ENCODE measurements around the gene EEF2K.

EEF2K gene

GRCh38 chr16:22320572-22321339 lies 114.7 kb downstream of the EEF2K start:
- DNase-seq: no peak
- in situ Hi-C loops (cut with HindIII; ENCODE audit: low pct_ligation_motif_present, low pct_unique_long_range_greater_than_20kb, low sequenced_read_pairs): no loop called here

- DNase-seq: peak; percentile 83
- in situ Hi-C loops (cut with HindIII; ENCODE audit: low pct_ligation_motif_present, low pct_unique_long_range_greater_than_20kb, low sequenced_read_pairs): no loop called here
Measured at GRCh38 chr16:22321340-22322001, 115.4 kb downstream of the EEF2K start.

- in situ Hi-C loops (cut with HindIII; ENCODE audit: low pct_ligation_motif_present, low pct_unique_long_range_greater_than_20kb, low sequenced_read_pairs): no loop called here
- no peak for DNase-seq
Measured at GRCh38 chr16:22322021-22322471, 116.0 kb downstream of the EEF2K start.

- DNase-seq: no peak
- in situ Hi-C loops (cut with HindIII; ENCODE audit: low pct_ligation_motif_present, low pct_unique_long_range_greater_than_20kb, low sequenced_read_pairs): no loop called here
Measured at GRCh38 chr16:22322741-22323140, 116.7 kb downstream of the EEF2K start.

- in situ Hi-C loops (cut with HindIII; ENCODE audit: low pct_ligation_motif_present, low pct_unique_long_range_greater_than_20kb, low sequenced_read_pairs): no loop called here
- no peak for DNase-seq
Measured at GRCh38 chr16:22323173-22323958, 117.3 kb downstream of the EEF2K start.

GRCh38 chr16:22323959-22324786 lies 118.1 kb downstream of the EEF2K start:
- DNase-seq: no peak
- in situ Hi-C loops (cut with HindIII; ENCODE audit: low pct_ligation_motif_present, low pct_unique_long_range_greater_than_20kb, low sequenced_read_pairs): no loop called here

GRCh38 chr16:22324787-22325597 lies 118.9 kb downstream of the EEF2K start:
- DNase-seq: no peak
- in situ Hi-C loops (cut with HindIII; ENCODE audit: low pct_ligation_motif_present, low pct_unique_long_range_greater_than_20kb, low sequenced_read_pairs): no loop called here

- no peak for DNase-seq
- in situ Hi-C loops (cut with HindIII; ENCODE audit: low pct_ligation_motif_present, low pct_unique_long_range_greater_than_20kb, low sequenced_read_pairs): no loop called here
Measured at GRCh38 chr16:22325598-22326368, 119.7 kb downstream of the EEF2K start.

- no peak for DNase-seq
Measured at GRCh38 chr16:22326369-22326652, 120.2 kb downstream of the EEF2K start.

GRCh38 chr16:22326771-22327445 lies 120.8 kb downstream of the EEF2K start:
- no peak for DNase-seq
- in situ Hi-C loops (cut with HindIII; ENCODE audit: low pct_ligation_motif_present, low pct_unique_long_range_greater_than_20kb, low sequenced_read_pairs): no loop called here

More at GRCh38 chr16:22326369-22326652, 120.2 kb downstream of the EEF2K start:
- in situ Hi-C loops (cut with HindIII; ENCODE audit: low pct_ligation_motif_present, low pct_unique_long_range_greater_than_20kb, low sequenced_read_pairs): no loop called here

- no peak for DNase-seq
- in situ Hi-C loops (cut with HindIII; ENCODE audit: low pct_ligation_motif_present, low pct_unique_long_range_greater_than_20kb, low sequenced_read_pairs): no loop called here
Measured at GRCh38 chr16:22327446-22327775, 121.3 kb downstream of the EEF2K start.

- in situ Hi-C loops (cut with HindIII; ENCODE audit: low pct_ligation_motif_present, low pct_unique_long_range_greater_than_20kb, low sequenced_read_pairs): no loop called here
- DNase-seq: no peak
Measured at GRCh38 chr16:22328081-22328725, 122.1 kb downstream of the EEF2K start.

GRCh38 chr16:22329199-22329695 lies 123.2 kb downstream of the EEF2K start:
- no peak for DNase-seq
- in situ Hi-C loops (cut with HindIII; ENCODE audit: low pct_ligation_motif_present, low pct_unique_long_range_greater_than_20kb, low sequenced_read_pairs): no loop called here

- in situ Hi-C loops (cut with HindIII; ENCODE audit: low pct_ligation_motif_present, low pct_unique_long_range_greater_than_20kb, low sequenced_read_pairs): no loop called here
Measured at GRCh38 chr16:22330326-22330725, 124.2 kb downstream of the EEF2K start.

GRCh38 chr16:22333457-22333994 lies 127.4 kb downstream of the EEF2K start:
- in situ Hi-C loops (cut with HindIII; ENCODE audit: low pct_ligation_motif_present, low pct_unique_long_range_greater_than_20kb, low sequenced_read_pairs): no loop called here
- DNase-seq: no peak

More at GRCh38 chr16:22330326-22330725, 124.2 kb downstream of the EEF2K start:
- no peak for DNase-seq

GRCh38 chr16:22335668-22336246 lies 129.7 kb downstream of the EEF2K start:
- DNase-seq: no peak
- in situ Hi-C loops (cut with HindIII; ENCODE audit: low pct_ligation_motif_present, low pct_unique_long_range_greater_than_20kb, low sequenced_read_pairs): no loop called here
